Left lung (tissue), 10 donors: ENCODE measurements around the gene SLC39A8. TPM values are rescaled to one million over a fixed set of nuclear protein-coding genes. Genes with fewer than 3 reads are reported as not detected.

Source experiments
- ATAC-seq: fragments of 200-7000 bp; cut with Tn5 transposase; one replicate; pipeline ENCODE4 v1.9.1; 2020; ENCODE audit warnings: moderate library complexity
- DNase-seq, 4 donors: peaks; one replicate each; pipeline ENCODE4 v3.0.0-alpha.2; 2013 to 2020
- H3K27ac ChIP-seq, 2 donors: fragments of 200-600 bp; sonication (generic) in 1 of 2; one replicate each; pipeline versions ENCODE4 v1.5.0 to v1.8.0; 2020 to 2021
- H3K27me3 ChIP-seq, 2 donors: fragments of 200-600 bp; sonication (generic) in 1 of 2; one replicate each; pipeline versions ENCODE4 v1.5.0 to v1.8.0; 2020 to 2021
- H3K36me3 ChIP-seq, 2 donors: fragments of 200-600 bp; sonication (generic) in 1 of 2; one replicate each; pipeline versions ENCODE4 v1.5.0 to v1.8.0; 2020 to 2021
- H3K4me1 ChIP-seq, 2 donors: fragments of 200-600 bp; one replicate each; pipeline ENCODE4 v1.8.0; 2021
- H3K4me3 ChIP-seq, 2 donors: fragments of 200-600 bp; sonication (generic) in 1 of 2; one replicate each; pipeline versions ENCODE4 v1.5.0 to v1.8.0; 2020 to 2021; ENCODE audit warnings: mild to moderate bottlenecking in 1 of 2
- H3K9me3 ChIP-seq, 2 donors: fragments of 200-600 bp; sonication (generic) in 1 of 2; one replicate each; pipeline versions ENCODE4 v1.5.0 to v1.8.0; 2020 to 2021
- CTCF ChIP-seq, 2 donors: fragments of 200-600 bp; sonication (generic) in 1 of 2; IDR thresholded peaks; one replicate each; pipeline versions ENCODE4 v1.5.0 to v1.8.0; 2021; ENCODE audit warnings: antibody characterized with exemption in 2 of 2
- intact Hi-C, 2 donors: fragments of 100-400 bp; cut with DNase I; formaldehyde crosslinking; loops; one replicate each; pipeline versions ENCODE4 v1.11.2 to v1.14.2; 2022
- polyA plus RNA-seq, 6 donors: library from polyadenylated mRNA; unstranded; fragments of 120-200 nt; gene quantifications; one replicate each; pipeline ENCODE4 v1.2.1, GENCODE V29; 2013; ENCODE audit not compliant: insufficient read length in 6 of 6
- total RNA-seq, 2 donors: library from RNA; stranded (reverse); fragmentation: NEBNext Ultra II Directional; extraction: Animal tissue kit (Norgen Biotek cat#: 25700); gene quantifications; one replicate each; pipeline ENCODE4 v1.2.1, GENCODE V29; 2021
- donor health status: DM: no; HTN: yes; CAD: no.
- donor health status: DM: no; HTN: no; CAD: no.

The SLC39A8 gene
- total and polyA plus RNA-seq, 8 donors = 4.5 to 318 (median 7.1) TPM

GRCh38 chr4:102333787-102334186 lies 11.5 kb downstream of the SLC39A8 start:
- Histone ChIP-seq H3K9me3 (no peaks in the 10 kb centered on the region), H3K4me3 (no peak overlapping the region), H3K4me1 (peaks cover 0 to 26% of the 10 kb centered on the region in 2 donors), H3K27ac (no peak overlapping the region), H3K27me3 (no peaks in the 10 kb centered on the region), H3K36me3 (peaks cover 0 to 29% of the 10 kb centered on the region in 2 donors)
- ATAC-seq (no peak), DNase-seq (no peak)
- intact Hi-C loops = no loop called here
- no peak for TF ChIP-seq CTCF (IDR thresholded peaks at IDR 0.05)

- no peak for DNase-seq
- Histone ChIP-seq H3K27ac (no peak overlapping the region), H3K9me3 (no peaks in the 10 kb centered on the region), H3K4me3 (no peak overlapping the region), H3K27me3 (no peaks in the 10 kb centered on the region), H3K36me3 (peaks cover 0 to 26% of the 10 kb centered on the region in 2 donors), H3K4me1 (peaks cover 0 to 15% of the 10 kb centered on the region in 2 donors)
- no peak for ATAC-seq
- intact Hi-C loops = no loop called here
- no peak for TF ChIP-seq CTCF (IDR thresholded peaks at IDR 0.05)
Observed at GRCh38 chr4:102328045-102328444, 17.2 kb downstream of the SLC39A8 start.

GRCh38 chr4:102326951-102327350 lies 18.3 kb downstream of the SLC39A8 start:
- intact Hi-C loops = no loop called here
- Histone ChIP-seq H3K4me1 (peaks cover 0 to 23% of the 10 kb centered on the region in 2 donors), H3K27me3 (no peaks in the 10 kb centered on the region), H3K4me3 (no peak overlapping the region), H3K27ac (no peak overlapping the region), H3K36me3 (peaks cover 0 to 30% of the 10 kb centered on the region in 2 donors), H3K9me3 (no peaks in the 10 kb centered on the region)
- no peak for DNase-seq
- ATAC-seq = no peak
- no peak for TF ChIP-seq CTCF (IDR thresholded peaks at IDR 0.05)

GRCh38 chr4:102324730-102325129 lies 20.6 kb downstream of the SLC39A8 start:
- Histone ChIP-seq H3K4me3 (no peak overlapping the region), H3K36me3 (peaks cover 0 to 40% of the 10 kb centered on the region in 2 donors), H3K27me3 (no peaks in the 10 kb centered on the region), H3K4me1 (peaks cover under 1 to 23% of the 10 kb centered on the region in 2 donors), H3K27ac (no peak overlapping the region), H3K9me3 (no peaks in the 10 kb centered on the region)
- ATAC-seq = no peak
- no peak for TF ChIP-seq CTCF (IDR thresholded peaks at IDR 0.05)
- DNase-seq = no peak
- intact Hi-C loops = no loop called here

GRCh38 chr4:102322736-102323135 lies 22.5 kb downstream of the SLC39A8 start:
- Histone ChIP-seq H3K9me3 (no peaks in the 10 kb centered on the region), H3K4me3 (no peak overlapping the region), H3K4me1 (peaks cover 3 to 25% of the 10 kb centered on the region in 2 donors), H3K36me3 (peaks cover 0 to 36% of the 10 kb centered on the region in 2 donors), H3K27ac (no peak overlapping the region), H3K27me3 (no peaks in the 10 kb centered on the region)
- DNase-seq (no peak), ATAC-seq (no peak)
- intact Hi-C loops = no loop called here
- TF ChIP-seq CTCF (IDR thresholded peaks at IDR 0.05) = no peak
